Activated CD4-positive, alpha-beta T cell treated with anti-CD3 and anti-CD28 coated beads, Interleukin-2, amount 10 ng/mL, durations not matched to agents 24 days and 14 days (primary cell): ENCODE measurements around the gene CAPN7. TPM values are rescaled to one million over a fixed set of nuclear protein-coding genes. Genes with fewer than 3 reads are reported as not detected.
"Not testable (repeated sequence)": the region's sequence is repeated elsewhere in the genome, so short reads cannot be mapped to it uniquely, and the experiment has no call there.

Experiments used
- DNase-seq: peaks from one replicate; pipeline ENCODE4 v3.0.0; 2022
- H3K27ac Mint-ChIP-seq: one replicate; pipeline ENCODE4 v1.8.0; 2022; ENCODE audit warnings: mild to moderate bottlenecking, mixed read lengths
- H3K27me3 Mint-ChIP-seq: one replicate; pipeline ENCODE4 v1.8.0; 2022; ENCODE audit warnings: mixed read lengths
- H3K36me3 Mint-ChIP-seq: one replicate; pipeline ENCODE4 v1.8.0; 2022; ENCODE audit warnings: low read depth, mild to moderate bottlenecking, mixed read lengths
- H3K4me1 Mint-ChIP-seq: one replicate; pipeline ENCODE4 v1.8.0; 2021; ENCODE audit warnings: mixed read lengths
- H3K4me3 Mint-ChIP-seq: one replicate; pipeline ENCODE4 v1.8.0; 2022; ENCODE audit warnings: mild to moderate bottlenecking, moderate library complexity, mixed read lengths
- H3K9me3 Mint-ChIP-seq: one replicate; pipeline ENCODE4 v1.8.0; 2021; ENCODE audit warnings: mixed read lengths
- intact Hi-C: fragments of 100-400 bp; cut with micrococcal nuclease; formaldehyde crosslinking; loops from one replicate; pipeline ENCODE4 v1.15.1; 2023
- total RNA-seq: library from RNA; stranded (reverse); gene quantifications from 2 replicates; pipeline ENCODE4 v1.2.3, GENCODE V29; 2022

CAPN7 gene
- total RNA-seq, 1 donor from 2014 or later = 25.4 TPM

DNA sequence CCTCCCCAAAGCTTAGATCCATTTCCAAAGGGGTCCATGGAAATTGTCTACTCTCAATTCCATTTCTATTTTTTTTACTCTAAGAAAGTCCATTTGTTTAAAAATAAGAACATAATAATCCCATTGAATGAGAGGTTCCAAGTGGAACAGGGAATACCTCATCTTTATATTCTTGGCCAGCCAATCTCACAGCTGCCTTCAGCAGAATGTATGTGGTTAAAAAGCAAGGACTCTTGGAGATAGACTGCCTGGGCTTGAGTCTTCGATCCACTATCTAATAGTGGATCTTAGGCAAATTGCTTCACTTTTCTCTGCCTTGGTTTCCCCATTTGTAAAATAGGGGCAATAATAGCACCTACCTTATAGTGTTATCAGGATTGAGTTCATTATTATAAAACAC, 24.5 kb upstream of the CAPN7 start:
- Mint-ChIP-seq H3K27ac (no peak overlapping the region), H3K36me3 (no peaks in the 10 kb centered on the region), H3K4me1 (peaks cover 8% of the 10 kb centered on the region), H3K27me3 (peaks cover 46% of the 10 kb centered on the region), H3K9me3 (no peaks in the 10 kb centered on the region), H3K4me3 (no peak overlapping the region)
- intact Hi-C loops = no loop called here
- DNase-seq = no peak

DNA sequence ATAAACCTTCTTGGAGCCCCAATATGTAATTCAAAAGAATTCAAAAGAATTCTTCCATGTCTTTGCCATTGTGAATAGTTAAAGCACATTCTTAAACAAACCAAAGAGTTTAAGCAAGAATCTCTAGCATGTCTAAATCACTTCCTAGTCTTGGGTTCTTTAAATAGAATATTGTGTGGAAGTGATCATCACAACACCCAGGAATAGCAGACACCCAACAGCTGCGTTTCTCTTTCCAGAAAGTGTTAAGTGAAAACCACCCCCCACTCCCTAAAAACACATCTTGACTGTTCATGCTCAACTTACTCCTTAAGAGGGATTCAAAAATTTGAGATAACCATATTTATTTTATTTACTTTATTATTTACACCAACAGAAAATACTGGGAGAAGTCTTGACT, 24.1 kb upstream of the CAPN7 start:
- no peak for DNase-seq
- Mint-ChIP-seq H3K36me3 (no peaks in the 10 kb centered on the region), H3K9me3 (no peaks in the 10 kb centered on the region), H3K4me3 (no peak overlapping the region), H3K27ac (no peak overlapping the region), H3K4me1 (peaks cover 8% of the 10 kb centered on the region), H3K27me3 (peaks cover 46% of the 10 kb centered on the region)
- intact Hi-C loops = no loop called here

DNA sequence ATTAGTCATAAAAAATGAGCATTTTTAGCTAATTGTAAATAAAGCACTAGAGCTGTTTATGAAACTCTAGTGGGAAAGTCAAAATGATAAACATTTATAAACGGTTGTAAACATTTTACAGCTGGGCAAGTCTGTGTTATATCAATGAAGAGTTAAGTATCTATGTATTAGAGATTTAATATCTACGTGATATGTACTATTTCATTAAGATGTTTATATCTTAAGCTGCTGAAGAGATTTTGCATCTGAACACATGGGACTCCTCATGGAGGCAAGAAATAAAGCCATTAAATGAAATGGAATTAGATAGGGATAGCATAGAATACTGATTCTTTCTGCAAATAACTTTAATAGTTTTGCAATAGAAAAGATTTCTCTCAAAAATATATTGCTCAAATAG, 23.0 kb upstream of the CAPN7 start:
- H3K27ac Mint-ChIP-seq = no peak overlapping the region
- intact Hi-C loops = no loop called here
- H3K27me3 Mint-ChIP-seq = peaks cover 40% of the 10 kb centered on the region
- H3K36me3 Mint-ChIP-seq = no peaks in the 10 kb centered on the region
- no peak for DNase-seq
- H3K4me3 Mint-ChIP-seq = no peak overlapping the region
- H3K9me3 Mint-ChIP-seq = no peaks in the 10 kb centered on the region
- peaks cover 8% of the 10 kb centered on the region for H3K4me1 Mint-ChIP-seq

DNA sequence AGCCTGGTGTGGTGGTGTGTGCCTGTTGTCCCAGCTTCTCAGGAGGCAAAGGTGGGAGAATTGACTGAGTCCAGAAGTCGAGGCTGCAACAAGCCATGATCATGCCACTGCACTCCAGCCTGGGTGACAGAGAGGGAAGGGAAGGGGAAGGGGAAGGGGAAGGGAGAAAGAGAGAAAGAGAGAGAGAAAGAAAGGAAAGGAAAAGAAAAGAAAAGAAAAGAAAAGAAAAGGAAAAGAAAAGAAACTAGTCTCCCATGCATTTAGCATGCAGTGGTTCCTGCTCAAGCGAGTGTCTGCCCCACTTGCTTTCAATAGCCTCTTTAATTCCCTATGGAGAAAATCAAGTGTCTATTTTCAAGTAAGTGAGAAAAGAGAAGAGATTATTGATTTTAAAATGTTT, 20.6 kb upstream of the CAPN7 start:
- intact Hi-C loops = no loop called here
- Mint-ChIP-seq H3K27me3 (peaks cover 25% of the 10 kb centered on the region), H3K36me3 (no peaks in the 10 kb centered on the region), H3K4me3 (no peak overlapping the region), H3K27ac (no peak overlapping the region), H3K9me3 (no peaks in the 10 kb centered on the region), H3K4me1 (peaks cover 1% of the 10 kb centered on the region)
- no peak for DNase-seq

DNA sequence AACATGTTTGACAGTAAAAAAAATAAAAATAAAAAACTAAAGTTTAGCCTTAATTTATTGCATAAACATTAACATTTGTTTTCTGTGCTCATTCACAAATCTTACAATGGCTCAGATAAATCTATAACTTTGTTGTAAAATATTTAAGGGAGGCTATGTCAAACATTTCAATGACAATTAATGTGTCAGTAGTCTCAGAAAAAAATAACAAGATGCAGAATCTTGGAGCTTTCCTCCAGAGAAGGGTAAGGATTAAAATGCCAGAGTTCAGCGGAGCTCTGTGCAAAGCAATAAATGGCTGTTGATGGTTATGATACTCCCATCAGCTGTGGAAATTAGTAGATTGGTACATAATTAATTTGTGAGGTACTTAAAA, 20.0 kb upstream of the CAPN7 start:
- H3K4me3 Mint-ChIP-seq = no peak overlapping the region
- no peak for DNase-seq
- H3K27me3 Mint-ChIP-seq = peaks cover 18% of the 10 kb centered on the region
- no peaks in the 10 kb centered on the region for H3K4me1 Mint-ChIP-seq
- no peak overlapping the region for H3K27ac Mint-ChIP-seq
- no peaks in the 10 kb centered on the region for H3K9me3 Mint-ChIP-seq
- no peaks in the 10 kb centered on the region for H3K36me3 Mint-ChIP-seq
- intact Hi-C loops = no loop called here

DNA sequence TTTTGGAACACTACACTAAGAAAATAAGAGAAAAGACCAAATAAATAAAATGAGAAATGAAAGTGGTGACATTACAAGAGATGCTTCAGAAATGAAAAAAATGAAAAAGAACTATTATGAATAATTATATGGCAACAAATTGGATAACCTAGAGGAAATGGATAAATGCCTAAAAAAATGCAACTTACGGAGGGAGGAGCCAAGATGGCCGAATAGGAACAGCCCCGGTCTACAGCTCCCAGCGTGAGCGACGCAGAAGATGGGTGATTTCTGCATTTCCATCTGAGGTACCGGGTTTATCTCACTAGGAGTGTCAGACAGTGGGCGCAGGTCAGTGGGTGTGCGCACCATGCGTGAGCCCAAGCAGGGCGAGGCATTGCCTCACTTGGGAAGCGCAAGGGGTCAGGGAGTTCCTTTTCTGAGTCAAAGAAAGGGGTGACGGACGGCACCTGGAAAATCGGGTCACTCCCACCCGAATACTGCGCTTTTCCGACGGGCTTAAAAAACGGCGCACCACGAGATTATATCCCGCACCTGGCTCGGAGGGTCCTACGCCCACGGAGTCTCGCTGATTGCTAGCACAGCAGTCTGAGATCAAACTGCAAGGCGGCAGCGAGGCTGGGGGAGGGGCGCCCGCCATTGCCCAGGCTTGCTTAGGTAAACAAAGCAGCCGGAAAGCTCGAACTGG, 19.4 kb upstream of the CAPN7 start:
- H3K27me3 Mint-ChIP-seq = peaks cover 15% of the 10 kb centered on the region
- H3K9me3 Mint-ChIP-seq, H3K4me3 Mint-ChIP-seq, H3K36me3 Mint-ChIP-seq, H3K4me1 Mint-ChIP-seq, intact Hi-C loops, DNase-seq, H3K27ac Mint-ChIP-seq: not testable (repeated sequence)

DNA sequence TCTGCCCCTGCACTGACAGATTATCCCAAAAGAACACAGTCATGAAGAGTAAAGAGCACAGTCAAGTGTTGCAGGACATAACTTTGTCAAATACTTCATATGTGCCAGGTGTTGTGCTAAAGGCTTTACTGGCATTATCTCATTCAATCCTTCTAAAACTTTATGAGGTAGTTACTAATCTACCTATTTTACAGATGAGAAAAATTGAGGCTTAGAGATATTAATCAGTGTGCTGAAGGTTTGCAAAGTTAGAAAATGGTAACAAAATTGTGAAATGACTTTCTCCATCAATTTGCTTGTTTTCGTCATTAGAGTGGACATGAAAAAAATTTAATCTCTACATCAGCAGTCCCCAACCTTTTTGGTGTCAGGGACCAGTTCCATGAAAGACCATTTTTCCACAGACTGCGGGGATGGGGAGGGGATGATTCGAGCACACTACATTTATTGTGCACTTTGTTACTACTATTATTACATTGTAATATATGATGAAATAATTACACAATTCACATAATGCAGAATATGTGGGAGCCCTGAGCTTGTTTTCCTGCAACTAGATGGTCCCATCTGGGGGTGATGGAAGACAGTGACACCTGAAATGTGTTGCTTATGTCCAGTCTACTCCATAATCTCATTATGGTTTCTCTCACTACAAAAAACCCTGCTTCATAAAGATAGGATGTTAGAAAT, 8.6 kb upstream of the CAPN7 start:
- H3K4me1 Mint-ChIP-seq = peaks cover 2% of the 10 kb centered on the region

DNA sequence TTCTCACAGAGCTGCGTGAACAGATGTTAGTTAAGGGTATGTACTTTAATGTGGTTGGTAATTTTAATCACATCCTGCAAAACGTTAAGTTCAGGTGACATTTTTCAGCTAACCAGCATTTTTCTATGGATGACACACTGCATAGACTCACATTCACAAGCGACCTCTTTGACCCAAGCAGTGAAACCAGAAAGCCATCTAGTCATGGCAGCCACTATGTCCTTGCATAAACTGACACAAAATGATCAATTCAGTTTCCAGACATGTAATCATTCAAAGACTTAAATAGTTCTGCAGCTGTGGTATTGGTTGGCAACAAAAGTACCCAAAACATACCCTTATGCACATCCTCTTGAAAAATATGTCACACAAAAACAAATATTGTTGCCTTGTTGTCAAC, 7.4 kb upstream of the CAPN7 start:
- Mint-ChIP-seq H3K4me3 (no peak overlapping the region), H3K27ac (no peak overlapping the region), H3K27me3 (peaks cover 32% of the 10 kb centered on the region), H3K4me1 (peaks cover 4% of the 10 kb centered on the region), H3K9me3 (no peaks in the 10 kb centered on the region), H3K36me3 (peaks cover 1% of the 10 kb centered on the region)
- intact Hi-C loops = no loop called here
- DNase-seq = no peak

More for the DNA sequence above, 8.6 kb upstream of the CAPN7 start:
- Mint-ChIP-seq H3K36me3 (peaks cover 1% of the 10 kb centered on the region), H3K27ac (no peak overlapping the region), H3K27me3 (peaks cover 43% of the 10 kb centered on the region), H3K9me3 (no peaks in the 10 kb centered on the region), H3K4me3 (no peak overlapping the region)
- intact Hi-C loops = no loop called here
- no peak for DNase-seq

DNA sequence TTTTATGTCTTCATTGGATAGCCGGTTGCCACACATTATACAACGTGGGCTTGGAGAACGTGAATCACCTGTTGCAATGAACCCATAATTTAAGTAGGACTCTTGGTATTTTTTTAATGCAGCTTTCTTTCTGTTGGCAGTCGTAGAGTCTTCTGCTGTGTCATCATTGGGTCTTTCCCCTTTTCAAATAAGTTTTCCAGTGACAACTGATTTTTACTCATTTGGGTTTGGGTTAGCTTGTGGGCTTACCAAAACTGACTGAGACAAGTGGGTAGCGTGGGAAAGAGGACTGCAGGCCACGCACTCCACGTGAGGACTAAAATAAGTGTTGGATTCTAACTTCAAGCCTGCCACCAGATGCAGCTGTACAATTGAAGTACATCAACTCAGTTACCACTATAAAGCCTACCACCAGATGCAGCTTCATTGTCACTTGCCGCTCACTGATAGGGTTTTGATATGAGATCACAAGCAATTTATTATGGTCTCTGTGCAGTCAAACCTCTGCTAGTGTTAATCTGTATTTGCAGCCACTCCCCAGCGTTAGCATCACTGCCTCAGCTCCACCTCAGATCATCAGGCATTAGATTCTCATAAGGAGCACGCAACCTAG, 6.4 kb upstream of the CAPN7 start:
- no peak for DNase-seq
- intact Hi-C loops = loop anchor here (5.0 to 10.0 kb wide), 2 partner anchors 615 to 978 kb away; no protein-coding TSS in a partner anchor
- Mint-ChIP-seq H3K27ac (no peak overlapping the region), H3K27me3 (peaks cover 23% of the 10 kb centered on the region), H3K9me3 (no peaks in the 10 kb centered on the region), H3K4me1 (peaks cover 4% of the 10 kb centered on the region), H3K4me3 (no peak overlapping the region), H3K36me3 (no peaks in the 10 kb centered on the region)

DNA sequence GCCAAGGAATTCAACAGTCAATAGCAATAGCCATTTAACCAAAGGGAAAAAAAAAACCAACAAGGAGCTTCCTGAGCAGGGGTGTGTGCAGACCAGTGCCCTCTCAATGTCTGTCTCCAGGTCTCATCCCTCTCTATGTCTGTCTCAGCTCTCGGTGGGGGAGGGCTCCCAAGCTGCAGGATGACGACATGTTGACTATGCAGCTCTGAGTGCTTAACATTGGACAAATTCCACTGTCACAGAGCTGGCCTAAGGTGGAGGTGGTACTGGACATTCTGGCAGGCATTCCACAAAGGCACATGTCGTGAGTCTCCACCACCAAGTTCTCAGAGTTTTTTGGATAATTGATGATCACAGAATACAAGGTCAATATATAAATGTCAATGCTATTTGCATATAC, 2.0 kb upstream of the CAPN7 start:
- Mint-ChIP-seq H3K9me3 (no peaks in the 10 kb centered on the region), H3K36me3 (peaks cover 2% of the 10 kb centered on the region), H3K27me3 (no peaks in the 10 kb centered on the region), H3K4me1 (peaks cover 18% of the 10 kb centered on the region), H3K27ac (no peak overlapping the region), H3K4me3 (no peak overlapping the region)
- no peak for DNase-seq
- intact Hi-C loops = loop anchor here (5.0 to 10.0 kb wide), 2 partner anchors 611 to 973 kb away; no protein-coding TSS in a partner anchor

DNA sequence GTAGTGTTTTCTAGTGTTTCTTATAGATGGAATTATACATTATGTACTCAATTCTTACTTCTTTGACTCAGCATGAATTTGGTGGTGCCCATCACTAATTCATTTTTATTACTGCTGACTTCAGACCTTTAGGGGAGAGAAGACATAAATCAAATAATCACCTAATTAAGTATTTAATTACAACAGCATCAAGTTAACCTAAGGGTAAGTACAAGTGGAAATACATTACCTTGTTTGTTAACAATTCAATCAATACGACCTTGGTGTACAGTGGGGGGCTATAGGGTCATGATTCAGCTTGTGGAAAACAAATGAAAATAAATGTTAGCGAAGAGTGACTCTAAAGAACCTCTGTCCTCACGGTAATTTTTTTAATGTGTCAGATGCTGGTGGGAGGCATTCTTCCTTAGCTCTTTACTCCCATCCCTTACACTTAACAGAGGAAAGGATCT, 538 bp upstream of the CAPN7 start:
- peak overlapping the region; percentile 92 for H3K4me3 Mint-ChIP-seq
- no peaks in the 10 kb centered on the region for H3K9me3 Mint-ChIP-seq
- intact Hi-C loops = loop anchor here (5.0 to 10.0 kb wide), 3 partner anchors 107 to 652 kb away; no protein-coding TSS in a partner anchor
- peaks cover 3% of the 10 kb centered on the region for H3K36me3 Mint-ChIP-seq
- peak overlapping the region; percentile 86 for H3K27ac Mint-ChIP-seq
- H3K4me1 Mint-ChIP-seq = peaks cover 18% of the 10 kb centered on the region
- H3K27me3 Mint-ChIP-seq = no peaks in the 10 kb centered on the region
- no peak for DNase-seq

DNA sequence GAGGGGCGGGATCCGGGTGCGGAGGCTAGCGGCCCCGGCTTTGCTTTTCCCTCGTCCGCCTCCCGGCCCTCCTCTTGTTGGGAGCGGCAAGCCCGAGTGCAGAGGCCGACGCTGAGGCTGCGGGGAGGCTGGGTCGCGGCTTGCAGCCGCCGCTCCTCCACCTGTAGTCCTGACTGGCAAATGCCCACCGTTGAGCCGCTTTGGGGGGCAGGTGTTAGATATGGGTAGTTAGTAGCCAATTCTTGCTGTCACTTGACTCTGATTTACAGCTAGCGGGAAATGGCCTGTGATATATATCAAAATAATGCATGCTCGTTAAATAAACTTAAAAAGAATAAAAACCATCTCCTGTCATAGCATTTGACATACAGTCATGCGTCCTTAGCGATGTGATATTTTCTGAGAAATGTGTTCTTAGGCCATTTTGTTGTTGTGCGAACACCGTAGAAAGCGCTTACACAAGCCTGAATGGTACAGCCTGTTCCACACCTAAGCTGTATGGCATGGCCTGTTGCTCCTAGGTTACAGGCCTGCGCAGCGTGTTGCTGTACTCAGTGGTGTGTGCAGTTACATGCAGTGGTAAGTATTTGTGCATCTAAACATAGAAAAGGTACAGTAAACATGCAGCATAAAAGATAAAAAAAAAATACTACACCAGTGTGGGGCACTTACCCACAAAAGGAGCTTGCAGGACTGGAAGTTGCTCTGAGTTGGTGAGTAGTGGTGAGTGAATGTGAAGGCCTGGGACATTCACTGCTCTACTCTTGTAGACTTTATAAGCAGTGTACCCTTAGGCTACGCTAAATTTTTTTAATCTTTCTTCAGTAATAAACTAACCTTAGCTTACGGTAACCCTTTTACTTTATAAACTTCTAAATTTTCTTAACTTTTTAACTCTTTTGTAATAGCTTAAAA, 873 bp downstream of the CAPN7 start:
- no peaks in the 10 kb centered on the region for H3K9me3 Mint-ChIP-seq
- H3K27me3 Mint-ChIP-seq = no peaks in the 10 kb centered on the region
- intact Hi-C loops = loop anchor here (1.0 to 10.0 kb wide), 9 partner anchors 62 to 650 kb away; partner anchors contain the start of genes BTD, EAF1, HACL1 and METTL6

DNA sequence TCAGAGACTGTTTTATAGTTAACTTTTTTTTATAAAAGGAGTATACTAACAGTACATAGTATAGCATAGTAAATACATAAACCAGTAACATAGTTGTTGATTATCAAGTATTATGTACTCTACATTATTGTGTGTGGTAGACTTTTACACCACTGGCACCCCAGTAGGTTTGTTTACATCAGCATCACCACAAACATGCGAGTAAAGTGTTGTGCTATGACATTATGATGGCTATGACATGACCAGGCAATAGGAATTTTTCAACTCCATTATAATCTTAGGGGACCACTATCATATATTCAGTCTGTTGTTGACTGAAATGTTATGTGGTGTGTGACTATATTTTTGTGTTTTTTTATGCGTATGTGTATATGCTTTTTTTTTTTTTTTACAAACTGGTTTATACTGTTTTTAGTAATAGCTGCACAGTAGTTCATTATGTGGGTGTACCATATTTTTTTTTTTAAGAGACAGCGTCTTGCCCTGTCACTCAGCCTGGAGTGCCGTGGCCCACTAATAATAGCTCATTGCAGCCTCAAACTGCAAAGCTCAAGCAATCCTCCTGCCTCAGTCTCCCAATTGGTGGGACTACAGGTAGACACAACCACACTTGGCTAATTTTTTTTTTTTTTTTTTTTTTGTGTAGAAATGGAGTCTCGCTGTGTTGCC, 1.9 kb downstream of the CAPN7 start:
- Mint-ChIP-seq H3K4me3 (peak overlapping the region; percentile 48), H3K9me3 (no peaks in the 10 kb centered on the region), H3K4me1 (peaks cover 17% of the 10 kb centered on the region), H3K27ac (no peak overlapping the region), H3K27me3 (no peaks in the 10 kb centered on the region), H3K36me3 (peaks cover 16% of the 10 kb centered on the region)
- DNase-seq = no peak
- intact Hi-C loops = loop anchor here (2.0 to 10.0 kb wide), 4 partner anchors 61 to 649 kb away; no protein-coding TSS in a partner anchor

More for the DNA sequence above, 873 bp downstream of the CAPN7 start:
- H3K4me3 Mint-ChIP-seq = peak overlapping the region; percentile 92
- peak; percentile 81 for DNase-seq
- H3K27ac Mint-ChIP-seq = peak overlapping the region; percentile 93
- peaks cover 18% of the 10 kb centered on the region for H3K4me1 Mint-ChIP-seq
- H3K36me3 Mint-ChIP-seq = peaks cover 7% of the 10 kb centered on the region
